Measurements from ENCODE around the gene FLRT2. TPM values are rescaled to one million over a fixed set of nuclear protein-coding genes. Genes with fewer than 3 reads are reported as not detected.

FLRT2 gene
- polyA plus RNA-seq, 3 donors: 0.01 TPM; not detected in 2

- Histone ChIP-seq H3K9ac (ENCODE audit: insufficient read depth, low read length, poor library complexity, severe bottlenecking) (no peak overlapping the region), H3K4me2 (replicated peaks; ENCODE audit: extremely low read depth, low read length, poor library complexity, severe bottlenecking) (no peak overlapping the region), H3K4me3 (replicated peaks in 1 of 3; ENCODE audit: low read depth in 2 of 3, low read length in 3 of 3) (no peak overlapping the region), H2AFZ (ENCODE audit: insufficient read depth, low read depth, low read length, poor library complexity, severe bottlenecking) (no peak overlapping the region), H3K9me3 (replicated peaks in 1 of 2; ENCODE audit: control insufficient read depth in 1 of 2, insufficient read depth in 1 of 2, low read length in 2 of 2) (no peaks in the 10 kb centered on the region), H3K27me3 (ENCODE audit: control insufficient read depth in 2 of 2, insufficient read depth in 2 of 2, low read length in 2 of 2) (no peaks in the 10 kb centered on the region), H4K20me1 (ENCODE audit: insufficient read depth, low read length) (no peaks in the 10 kb centered on the region), H3K36me3 (replicated peaks in 1 of 2; ENCODE audit: control insufficient read depth in 1 of 2, insufficient read depth in 2 of 2, low read length in 2 of 2) (no peaks in the 10 kb centered on the region), H3K79me2 (ENCODE audit: insufficient read depth, low read length) (no peaks in the 10 kb centered on the region), H3K27ac (ENCODE audit: low read depth in 1 of 2, low read length in 2 of 2) (no peak overlapping the region), H3K4me1 (ENCODE audit: control insufficient read depth in 1 of 2, insufficient read depth in 2 of 2, low read length in 2 of 2) (no peaks in the 10 kb centered on the region)
- no peak overlapping the region for H3K4me3 Mint-ChIP-seq
- no CpG with 5 or more reads among the region's 3 CpGs for WGBS (ENCODE audit: insufficient coverage)
- H3K9me3 Mint-ChIP-seq: peaks cover 0 to 2% (median 0%) of the 10 kb centered on the region in 7 donors
- no peak for TF ChIP-seq CTCF (IDR thresholded peaks at IDR 0.05)
- intact Hi-C loops (cut with micrococcal nuclease): no loop called here
- no peak overlapping the region for H3K27ac Mint-ChIP-seq
- no peaks in the 10 kb centered on the region for H3K4me1 Mint-ChIP-seq
- DNase-seq: no peak
- H3K27me3 Mint-ChIP-seq (ENCODE audit: low read depth in 3 of 3): no peaks in the 10 kb centered on the region
- H3K36me3 Mint-ChIP-seq: no peaks in the 10 kb centered on the region
These were observed 46.3 kb downstream of the FLRT2 start for GRCh38 chr14:85576218-85576617.

- intact Hi-C loops (cut with micrococcal nuclease): no loop called here
- H3K36me3 Mint-ChIP-seq: no peaks in the 10 kb centered on the region
- no peaks in the 10 kb centered on the region for H3K4me1 ChIP-seq (ENCODE audit: control insufficient read depth in 1 of 2, insufficient read depth in 2 of 2, low read length in 2 of 2)
- no peak overlapping the region for H3K27ac ChIP-seq (ENCODE audit: low read depth in 1 of 2, low read length in 2 of 2)
- no peaks in the 10 kb centered on the region for H3K9me3 ChIP-seq (replicated peaks in 1 of 2; ENCODE audit: control insufficient read depth in 1 of 2, insufficient read depth in 1 of 2, low read length in 2 of 2)
- H3K79me2 ChIP-seq (ENCODE audit: insufficient read depth, low read length): no peaks in the 10 kb centered on the region
- no peaks in the 10 kb centered on the region for H3K4me1 Mint-ChIP-seq
- no peaks in the 10 kb centered on the region for H3K27me3 ChIP-seq (ENCODE audit: control insufficient read depth in 2 of 2, insufficient read depth in 2 of 2, low read length in 2 of 2)
- H3K27me3 Mint-ChIP-seq (ENCODE audit: low read depth in 3 of 3): no peaks in the 10 kb centered on the region
- no CpG with 5 or more reads among the region's 5 CpGs for WGBS (ENCODE audit: insufficient coverage)
- H3K4me3 ChIP-seq (replicated peaks in 1 of 3; ENCODE audit: low read depth in 2 of 3, low read length in 3 of 3): no peak overlapping the region
- no peaks in the 10 kb centered on the region for H4K20me1 ChIP-seq (ENCODE audit: insufficient read depth, low read length)
- H2AFZ ChIP-seq (ENCODE audit: insufficient read depth, low read depth, low read length, poor library complexity, severe bottlenecking): no peak overlapping the region
- no peak overlapping the region for H3K4me3 Mint-ChIP-seq
- no peak for DNase-seq
- peaks cover 0 to 2% (median 0%) of the 10 kb centered on the region in 7 donors for H3K9me3 Mint-ChIP-seq
- H3K36me3 ChIP-seq (replicated peaks in 1 of 2; ENCODE audit: control insufficient read depth in 1 of 2, insufficient read depth in 2 of 2, low read length in 2 of 2): no peaks in the 10 kb centered on the region
- no peak for TF ChIP-seq CTCF (IDR thresholded peaks at IDR 0.05)
- no peak overlapping the region for H3K27ac Mint-ChIP-seq
- no peak overlapping the region for H3K9ac ChIP-seq (ENCODE audit: insufficient read depth, low read length, poor library complexity, severe bottlenecking)
- no peak overlapping the region for H3K4me2 ChIP-seq (replicated peaks; ENCODE audit: extremely low read depth, low read length, poor library complexity, severe bottlenecking)
These were observed 47.1 kb downstream of the FLRT2 start for GRCh38 chr14:85576848-85577542.

Data from CD14-positive monocyte (primary cell).